Hypothalamus (tissue), 51 donors: ENCODE data around the gene RXFP1.

Experiments
- DNase-seq, 51 donors: peaks; one replicate each; lab custom pipeline; 2025; lab: John Stamatoyannopoulos, UW

The RXFP1 gene

GRCh38 chr4:158667651-158668198 is 146.0 kb downstream of the RXFP1 start:
- no peak for DNase-seq

GRCh38 chr4:158669310-158669709 is 147.6 kb downstream of the RXFP1 start:
- DNase-seq: no peak

DNA sequence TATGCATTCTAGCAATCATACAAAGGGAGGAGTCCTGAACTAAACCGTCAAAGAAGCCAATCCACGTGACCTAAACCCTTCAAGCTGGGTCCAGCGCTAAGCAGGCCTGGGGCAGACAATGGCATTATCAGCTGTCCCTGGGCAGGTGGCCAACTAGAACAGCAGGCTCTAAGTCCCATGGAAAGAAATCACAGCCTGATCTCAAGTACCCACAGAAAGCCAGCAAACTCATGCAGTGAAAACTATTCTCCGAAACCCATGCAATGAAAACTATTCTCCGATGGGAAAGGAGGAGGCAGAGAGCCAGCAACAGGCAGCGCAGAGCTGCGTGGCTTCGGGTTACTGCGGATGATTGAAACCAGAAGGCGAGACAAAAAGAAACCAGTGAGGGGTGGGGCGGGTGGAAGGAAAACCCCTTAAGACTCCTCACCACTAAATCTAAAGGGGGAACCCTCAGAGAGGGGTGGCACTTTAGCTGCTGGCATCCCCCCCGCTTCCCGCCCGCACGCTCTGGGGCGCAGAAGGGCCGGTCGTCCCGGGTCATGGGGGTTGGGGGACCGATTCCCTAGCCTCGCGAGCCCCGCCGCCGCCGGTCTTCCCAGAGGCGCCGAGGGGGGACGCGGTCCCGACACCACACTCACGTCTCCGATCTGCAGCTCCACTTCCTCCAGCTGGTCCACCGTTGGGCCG is 149.4 kb downstream of the RXFP1 start:
- DNase-seq: peak in 45 of 51 donors; percentile 1 to 66 (median 36)

DNA sequence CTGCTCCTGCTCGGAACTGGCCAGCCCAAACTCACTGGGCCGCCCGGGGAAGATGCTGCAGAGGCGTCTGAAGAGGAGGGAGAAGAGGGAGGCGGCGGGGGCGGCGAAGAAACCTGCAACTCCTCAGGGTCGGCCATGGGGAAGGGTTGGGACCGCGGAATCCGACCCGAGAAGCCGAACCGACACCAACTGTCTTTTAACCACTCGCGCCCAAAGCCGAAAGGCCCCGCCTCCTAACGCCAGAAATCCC is 149.9 kb downstream of the RXFP1 start, which contains the start of gene C4orf46:
Gene C4orf46, minus strand, starts transcription at position 223 of the 250 bp plus-strand sequence. Its CDS starts 86 bp downstream, at position 137.
- DNase-seq: peak in 2 of 51 donors; percentile 69 to 91

- DNase-seq: peak; percentile 82 to 100 (median 99)
Observed at GRCh38 chr4:158671915-158672806, 150.5 kb downstream of the RXFP1 start, which contains the start of gene ETFDH. ETFDH (plus strand) TSS chr4:158672296; CDS start chr4:158672457, 161 bp downstream.

GRCh38 chr4:158673633-158674032 is 152.0 kb downstream of the RXFP1 start:
- DNase-seq: no peak

- DNase-seq: no peak
Observed at GRCh38 chr4:158676076-158676475, 154.4 kb downstream of the RXFP1 start.

DNA sequence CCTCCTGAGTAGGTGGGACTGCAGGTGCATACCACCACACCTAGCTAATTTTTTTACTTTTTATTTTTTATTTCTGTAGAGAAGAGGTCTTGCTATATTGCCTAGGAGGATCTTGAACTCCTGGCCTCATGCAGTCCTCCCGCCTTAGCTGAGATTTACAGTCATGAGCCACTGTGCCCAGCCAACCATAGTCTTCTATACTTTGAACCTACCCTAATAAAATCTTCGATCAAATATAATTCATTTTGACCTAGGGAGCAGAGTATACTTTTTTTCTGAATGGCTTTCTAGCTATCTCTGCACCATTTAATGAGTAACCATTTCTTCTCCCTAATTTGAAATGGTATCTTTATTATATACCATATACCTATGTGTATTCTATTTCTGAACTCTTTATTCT is 157.1 kb downstream of the RXFP1 start:
- no peak for DNase-seq

GRCh38 chr4:158681629-158682028 is 159.9 kb downstream of the RXFP1 start:
- no peak for DNase-seq

- DNase-seq: no peak
Observed at GRCh38 chr4:158682066-158682465, 160.4 kb downstream of the RXFP1 start.

GRCh38 chr4:158688813-158689212 is 167.1 kb downstream of the RXFP1 start:
- no peak for DNase-seq
